Activated naive CD8-positive, alpha-beta T cell treated with anti-CD3 and anti-CD28 coated beads for 36 hours (primary cell): Measurements from ENCODE around the gene PPP3CA. TPM values are rescaled to one million over a fixed set of nuclear protein-coding genes. Genes with fewer than 3 reads are reported as not detected.
"Not testable (repeated sequence)": the region's sequence is repeated elsewhere in the genome, so short reads cannot be mapped to it uniquely, and the experiment has no call there.

Experiments
- DNase-seq: peaks from one replicate; pipeline ENCODE4 v3.0.0; 2021
- H3K27ac Mint-ChIP-seq: one replicate; pipeline ENCODE4 v1.8.0; 2022; ENCODE audit warnings: mild to moderate bottlenecking, moderate library complexity, mixed read lengths
- H3K27me3 Mint-ChIP-seq: one replicate; pipeline ENCODE4 v1.8.0; 2022; ENCODE audit warnings: mild to moderate bottlenecking, mixed read lengths
- H3K36me3 Mint-ChIP-seq: one replicate; pipeline ENCODE4 v1.8.0; 2021; ENCODE audit warnings: mild to moderate bottlenecking, mixed read lengths
- H3K4me1 Mint-ChIP-seq: one replicate; pipeline ENCODE4 v1.8.0; 2021; ENCODE audit warnings: mixed read lengths
- H3K4me3 Mint-ChIP-seq: one replicate; pipeline ENCODE4 v1.8.0; 2022; ENCODE audit warnings: mild to moderate bottlenecking, moderate library complexity, mixed read lengths
- H3K9me3 Mint-ChIP-seq: one replicate; pipeline ENCODE4 v1.8.0; 2022; ENCODE audit warnings: mixed read lengths
- total RNA-seq, 2 experiments: library from RNA; stranded (reverse); gene quantifications; one replicate each; pipeline ENCODE4 v1.2.3, GENCODE V29; 2021

Gene PPP3CA
- total RNA-seq, 2 experiments from 2014 or later, result 14.5 to 16.4 TPM

GRCh38 chr4:101182688-101183087, 164.6 kb downstream of the PPP3CA start:
- DNase-seq, H3K4me3 Mint-ChIP-seq, H3K27ac Mint-ChIP-seq, H3K27me3 Mint-ChIP-seq, H3K9me3 Mint-ChIP-seq: not testable (repeated sequence)
- Mint-ChIP-seq H3K4me1 (peaks cover 12% of the 10 kb centered on the region), H3K36me3 (peaks cover 20% of the 10 kb centered on the region)

- H3K4me1 Mint-ChIP-seq, result peaks cover 24% of the 10 kb centered on the region
- H3K36me3 Mint-ChIP-seq, result peaks cover 17% of the 10 kb centered on the region
- H3K27me3 Mint-ChIP-seq, result no peaks in the 10 kb centered on the region
- H3K4me3 Mint-ChIP-seq, result no peak overlapping the region
- DNase-seq, result no peak
- H3K27ac Mint-ChIP-seq, result no peak overlapping the region
- H3K9me3 Mint-ChIP-seq, result no peaks in the 10 kb centered on the region
These were observed 168.6 kb downstream of the PPP3CA start for GRCh38 chr4:101178731-101179130.

- Mint-ChIP-seq H3K4me3 (no peak overlapping the region), H3K9me3 (no peaks in the 10 kb centered on the region), H3K27ac (peak overlapping the region; percentile 61), H3K4me1 (peaks cover 26% of the 10 kb centered on the region), H3K36me3 (peaks cover 4% of the 10 kb centered on the region), H3K27me3 (no peaks in the 10 kb centered on the region)
- DNase-seq, result no peak
These were observed 170.2 kb downstream of the PPP3CA start for GRCh38 chr4:101177154-101177553.

- no peak overlapping the region for H3K27ac Mint-ChIP-seq
- peaks cover 2% of the 10 kb centered on the region for H3K36me3 Mint-ChIP-seq
- no peaks in the 10 kb centered on the region for H3K9me3 Mint-ChIP-seq
- no peaks in the 10 kb centered on the region for H3K27me3 Mint-ChIP-seq
- no peak overlapping the region for H3K4me3 Mint-ChIP-seq
- DNase-seq, result no peak
- peaks cover 29% of the 10 kb centered on the region for H3K4me1 Mint-ChIP-seq
These were observed 171.2 kb downstream of the PPP3CA start for GRCh38 chr4:101175896-101176676.

- no peak overlapping the region for H3K4me3 Mint-ChIP-seq
- H3K27me3 Mint-ChIP-seq, result no peaks in the 10 kb centered on the region
- no peaks in the 10 kb centered on the region for H3K9me3 Mint-ChIP-seq
- H3K4me1 Mint-ChIP-seq, result peaks cover 29% of the 10 kb centered on the region
- DNase-seq, result no peak
- no peaks in the 10 kb centered on the region for H3K36me3 Mint-ChIP-seq
- H3K27ac Mint-ChIP-seq, result no peak overlapping the region
These were observed 172.5 kb downstream of the PPP3CA start for GRCh38 chr4:101174679-101175345.

GRCh38 chr4:101172369-101172768, 175.0 kb downstream of the PPP3CA start:
- Mint-ChIP-seq H3K27me3 (no peaks in the 10 kb centered on the region), H3K4me3 (no peak overlapping the region)
- DNase-seq, result no peak

GRCh38 chr4:101171747-101172146, 175.6 kb downstream of the PPP3CA start:
- Mint-ChIP-seq H3K4me3 (no peak overlapping the region), H3K36me3 (no peaks in the 10 kb centered on the region), H3K27me3 (no peaks in the 10 kb centered on the region), H3K4me1 (peaks cover 19% of the 10 kb centered on the region), H3K9me3 (no peaks in the 10 kb centered on the region), H3K27ac (no peak overlapping the region)
- no peak for DNase-seq

More at GRCh38 chr4:101172369-101172768, 175.0 kb downstream of the PPP3CA start:
- no peak overlapping the region for H3K27ac Mint-ChIP-seq
- no peaks in the 10 kb centered on the region for H3K9me3 Mint-ChIP-seq
- H3K4me1 Mint-ChIP-seq, result peaks cover 25% of the 10 kb centered on the region
- H3K36me3 Mint-ChIP-seq, result no peaks in the 10 kb centered on the region

- Mint-ChIP-seq H3K4me1 (peaks cover 8% of the 10 kb centered on the region), H3K27me3 (no peaks in the 10 kb centered on the region), H3K9me3 (no peaks in the 10 kb centered on the region), H3K36me3 (no peaks in the 10 kb centered on the region), H3K27ac (no peak overlapping the region), H3K4me3 (no peak overlapping the region)
- peak; percentile 42 for DNase-seq
These were observed 178.0 kb downstream of the PPP3CA start for GRCh38 chr4:101169044-101170014.

GRCh38 chr4:101163936-101164335, 183.4 kb downstream of the PPP3CA start:
- H3K36me3 Mint-ChIP-seq, result peaks cover 6% of the 10 kb centered on the region
- H3K4me1 Mint-ChIP-seq, result peaks cover 10% of the 10 kb centered on the region
- H3K27me3 Mint-ChIP-seq, result no peaks in the 10 kb centered on the region
- no peak overlapping the region for H3K27ac Mint-ChIP-seq
- DNase-seq, result no peak
- no peaks in the 10 kb centered on the region for H3K9me3 Mint-ChIP-seq
- H3K4me3 Mint-ChIP-seq, result no peak overlapping the region

- H3K4me1 Mint-ChIP-seq, result peaks cover 15% of the 10 kb centered on the region
- H3K36me3 Mint-ChIP-seq, result peaks cover 6% of the 10 kb centered on the region
- no peaks in the 10 kb centered on the region for H3K9me3 Mint-ChIP-seq
- no peak overlapping the region for H3K4me3 Mint-ChIP-seq
- no peak overlapping the region for H3K27ac Mint-ChIP-seq
- H3K27me3 Mint-ChIP-seq, result no peaks in the 10 kb centered on the region
- DNase-seq, result no peak
These were observed 184.3 kb downstream of the PPP3CA start for GRCh38 chr4:101162990-101163380.

GRCh38 chr4:101160792-101161592, 186.3 kb downstream of the PPP3CA start:
- Mint-ChIP-seq H3K9me3 (peaks cover 2% of the 10 kb centered on the region), H3K36me3 (peaks cover 19% of the 10 kb centered on the region), H3K27me3 (no peaks in the 10 kb centered on the region), H3K4me1 (peaks cover 33% of the 10 kb centered on the region), H3K4me3 (no peak overlapping the region), H3K27ac (no peak overlapping the region)
- DNase-seq, result no peak

GRCh38 chr4:101158507-101158906, 188.8 kb downstream of the PPP3CA start:
- no peak overlapping the region for H3K4me3 Mint-ChIP-seq
- H3K36me3 Mint-ChIP-seq, result peaks cover 20% of the 10 kb centered on the region
- no peak overlapping the region for H3K27ac Mint-ChIP-seq
- no peaks in the 10 kb centered on the region for H3K27me3 Mint-ChIP-seq
- DNase-seq, result no peak
- H3K9me3 Mint-ChIP-seq, result peaks cover 3% of the 10 kb centered on the region
- H3K4me1 Mint-ChIP-seq, result peaks cover 48% of the 10 kb centered on the region

GRCh38 chr4:101158134-101158482, 189.2 kb downstream of the PPP3CA start:
- no peak overlapping the region for H3K4me3 Mint-ChIP-seq
- H3K36me3 Mint-ChIP-seq, result peaks cover 20% of the 10 kb centered on the region
- H3K9me3 Mint-ChIP-seq, result peaks cover 3% of the 10 kb centered on the region
- peaks cover 50% of the 10 kb centered on the region for H3K4me1 Mint-ChIP-seq
- DNase-seq, result no peak
- no peaks in the 10 kb centered on the region for H3K27me3 Mint-ChIP-seq
- no peak overlapping the region for H3K27ac Mint-ChIP-seq

GRCh38 chr4:101157415-101158133, 189.8 kb downstream of the PPP3CA start:
- H3K27me3 Mint-ChIP-seq, result no peaks in the 10 kb centered on the region
- peak overlapping the region; percentile 91 for H3K27ac Mint-ChIP-seq
- peaks cover 50% of the 10 kb centered on the region for H3K4me1 Mint-ChIP-seq
- H3K4me3 Mint-ChIP-seq, result no peak overlapping the region
- DNase-seq, result no peak
- H3K9me3 Mint-ChIP-seq, result peaks cover 3% of the 10 kb centered on the region
- H3K36me3 Mint-ChIP-seq, result peaks cover 17% of the 10 kb centered on the region
